ENCODE results near the gene SIDT2.
"Not testable (repeated sequence)": the region's sequence is repeated elsewhere in the genome, so short reads cannot be mapped to it uniquely, and the experiment has no call there.

Gene SIDT2

DNA sequence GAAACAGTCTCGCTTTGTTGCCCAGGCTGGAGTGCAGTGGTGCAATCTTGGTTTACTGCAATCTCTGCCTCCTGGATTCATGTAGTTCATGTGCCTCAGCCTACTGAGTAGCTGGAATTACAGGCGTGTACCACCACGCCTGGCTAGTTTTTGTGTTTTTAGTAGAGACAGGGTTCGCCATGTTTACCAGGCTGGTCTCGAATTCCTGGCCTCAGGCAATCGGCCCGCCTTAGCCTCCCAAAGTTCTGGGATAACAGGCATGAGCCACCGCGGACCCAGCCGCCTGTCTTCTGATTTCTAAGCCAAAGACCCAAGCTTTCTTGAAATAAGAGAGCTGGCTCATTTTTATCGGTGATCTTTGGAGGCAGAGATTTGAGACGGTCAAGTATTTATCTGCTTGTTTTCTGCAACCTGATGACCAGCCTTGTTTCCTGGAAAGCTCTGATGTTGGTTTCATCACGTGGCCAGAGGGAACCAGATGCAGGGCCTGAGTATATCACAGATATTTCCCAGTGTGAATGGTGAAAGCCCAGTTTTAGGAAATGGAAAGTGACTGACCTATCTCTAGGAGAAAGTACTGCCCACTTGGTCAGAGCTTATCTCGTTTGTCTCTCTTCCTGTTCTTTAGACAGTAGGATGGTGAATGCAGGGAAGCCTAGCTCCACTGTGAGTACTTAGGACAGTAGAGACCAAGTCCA lies 5.7 kb upstream of the SIDT2 start:
- DNase-seq (ENCODE audit: low spot score), result no peak

GRCh38 chr11:117175104-117175503 lies 3.4 kb upstream of the SIDT2 start:
- DNase-seq (ENCODE audit: low spot score), result peak; percentile 11

GRCh38 chr11:117175781-117176180 lies 2.8 kb upstream of the SIDT2 start:
- no peak for DNase-seq (ENCODE audit: low spot score)

DNA sequence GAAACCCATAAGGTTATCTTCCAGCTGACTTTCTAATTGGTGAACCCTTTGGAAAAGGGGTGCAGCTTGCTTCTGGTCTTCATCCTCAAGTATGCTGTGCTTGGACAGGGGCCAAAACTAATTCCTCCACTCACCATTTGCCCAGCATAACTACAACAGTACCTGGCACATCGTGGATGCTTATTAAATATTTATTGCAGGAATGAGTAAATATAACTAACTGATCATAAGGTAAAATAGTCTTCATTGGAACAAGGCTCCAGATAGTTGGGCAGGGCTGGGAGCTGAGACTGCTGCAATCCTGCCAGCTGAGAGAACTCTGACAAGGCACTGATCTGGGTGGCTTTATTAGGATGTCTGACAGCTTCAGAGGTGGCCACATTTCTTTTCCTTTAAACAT lies 2.4 kb upstream of the SIDT2 start:
- DNase-seq (ENCODE audit: low spot score), result no peak

DNA sequence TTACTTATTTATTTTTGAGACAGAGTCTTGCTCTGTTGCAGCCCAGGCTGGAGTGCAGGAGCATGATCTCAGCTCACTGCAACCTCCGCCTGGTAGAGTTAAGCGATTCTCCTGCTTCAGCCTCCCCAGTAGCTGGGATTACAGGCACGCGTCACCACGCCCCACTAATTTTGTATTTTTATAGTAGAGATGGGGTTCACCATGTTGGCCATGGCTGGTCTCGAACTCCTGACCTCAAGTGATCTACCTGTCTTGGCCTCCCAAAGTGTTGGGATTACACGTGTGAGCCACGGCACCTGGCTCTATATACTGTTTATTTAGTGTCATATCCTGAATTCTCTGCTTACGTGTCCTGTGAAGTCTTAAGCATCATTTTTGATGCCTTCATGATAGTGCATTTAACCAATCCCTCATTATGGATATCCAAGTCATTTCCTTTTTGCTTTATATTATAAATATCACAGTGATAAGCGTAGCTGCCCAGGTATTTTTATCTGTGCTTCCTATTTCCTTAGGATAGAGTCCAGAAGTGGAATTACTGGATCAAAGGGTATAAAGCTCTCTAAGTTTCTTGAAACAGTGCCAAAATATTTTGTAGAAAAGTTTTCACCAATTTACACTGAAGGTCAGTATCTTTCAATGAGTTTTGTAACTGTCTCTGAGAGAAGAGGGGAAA lies 871 bp upstream of the SIDT2 start:
- DNase-seq (ENCODE audit: low spot score), result no peak

DNA sequence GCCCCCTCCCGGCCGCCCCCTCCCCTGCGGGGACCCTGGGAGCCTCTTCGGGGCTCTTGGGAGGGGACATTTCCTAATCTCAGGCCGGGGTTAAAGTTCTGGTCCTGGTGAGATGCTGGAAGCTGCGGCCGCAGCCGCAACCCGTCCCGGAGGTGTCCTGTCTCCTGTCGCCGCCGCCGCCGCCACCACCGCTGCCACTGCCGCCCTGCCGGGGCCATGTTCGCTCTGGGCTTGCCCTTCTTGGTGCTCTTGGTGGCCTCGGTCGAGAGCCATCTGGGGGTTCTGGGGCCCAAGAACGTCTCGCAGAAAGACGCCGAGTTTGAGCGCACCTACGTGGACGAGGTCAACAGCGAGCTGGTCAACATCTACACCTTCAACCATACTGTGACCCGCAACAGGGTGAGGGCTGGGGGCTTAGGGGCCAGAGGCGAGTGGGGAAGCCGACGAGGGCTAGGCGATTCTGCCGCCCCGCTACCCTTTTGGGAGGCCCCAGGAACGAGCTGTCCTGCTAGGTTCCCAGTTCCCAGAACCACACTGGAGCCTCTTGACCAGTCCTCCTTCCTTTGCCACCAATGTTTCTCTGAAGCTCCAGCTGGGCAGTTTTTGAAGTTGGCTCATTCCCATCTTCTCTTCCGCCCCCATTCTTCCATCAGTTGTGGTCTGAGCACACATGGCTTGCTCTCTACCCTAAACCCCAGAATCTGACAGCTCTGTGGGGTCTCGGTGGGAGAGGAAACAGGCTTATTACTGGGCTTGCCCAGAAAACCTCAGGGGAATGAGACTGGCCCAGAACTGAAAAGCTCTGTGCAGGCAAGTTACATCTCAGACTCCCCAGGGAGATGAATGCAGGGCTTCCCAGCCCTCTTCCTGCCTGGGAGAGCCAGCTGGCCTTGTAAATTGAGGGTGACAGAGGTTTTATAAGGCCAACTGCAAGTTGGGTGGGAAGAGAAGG lies 781 bp downstream of the SIDT2 start:
- DNase-seq (ENCODE audit: low spot score), result peak; percentile 71

DNA sequence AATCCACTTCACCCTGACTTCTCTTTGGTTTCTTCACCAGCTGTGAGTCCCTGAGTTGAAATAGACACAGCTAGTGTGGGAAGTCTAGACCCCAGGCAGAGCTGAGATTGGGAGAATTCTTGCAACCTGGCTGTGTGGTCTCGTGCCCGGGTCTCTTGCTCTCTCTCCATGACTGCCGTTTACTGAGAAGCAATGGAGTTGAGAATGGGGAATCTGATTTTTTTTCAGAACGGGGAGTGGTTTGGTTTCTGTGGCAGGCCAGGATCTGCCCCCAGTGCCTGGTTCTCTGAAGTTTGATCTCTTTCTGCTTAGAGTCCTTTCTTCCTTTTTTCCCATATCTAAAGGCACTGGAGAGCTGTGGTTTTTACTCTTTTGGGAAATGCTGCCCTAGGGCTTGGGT lies 1.5 kb downstream of the SIDT2 start:
- no peak for DNase-seq (ENCODE audit: low spot score)

- peak; percentile 78 for DNase-seq (ENCODE audit: low spot score)
These were observed 2.4 kb downstream of the SIDT2 start for GRCh38 chr11:117180661-117181585.

DNA sequence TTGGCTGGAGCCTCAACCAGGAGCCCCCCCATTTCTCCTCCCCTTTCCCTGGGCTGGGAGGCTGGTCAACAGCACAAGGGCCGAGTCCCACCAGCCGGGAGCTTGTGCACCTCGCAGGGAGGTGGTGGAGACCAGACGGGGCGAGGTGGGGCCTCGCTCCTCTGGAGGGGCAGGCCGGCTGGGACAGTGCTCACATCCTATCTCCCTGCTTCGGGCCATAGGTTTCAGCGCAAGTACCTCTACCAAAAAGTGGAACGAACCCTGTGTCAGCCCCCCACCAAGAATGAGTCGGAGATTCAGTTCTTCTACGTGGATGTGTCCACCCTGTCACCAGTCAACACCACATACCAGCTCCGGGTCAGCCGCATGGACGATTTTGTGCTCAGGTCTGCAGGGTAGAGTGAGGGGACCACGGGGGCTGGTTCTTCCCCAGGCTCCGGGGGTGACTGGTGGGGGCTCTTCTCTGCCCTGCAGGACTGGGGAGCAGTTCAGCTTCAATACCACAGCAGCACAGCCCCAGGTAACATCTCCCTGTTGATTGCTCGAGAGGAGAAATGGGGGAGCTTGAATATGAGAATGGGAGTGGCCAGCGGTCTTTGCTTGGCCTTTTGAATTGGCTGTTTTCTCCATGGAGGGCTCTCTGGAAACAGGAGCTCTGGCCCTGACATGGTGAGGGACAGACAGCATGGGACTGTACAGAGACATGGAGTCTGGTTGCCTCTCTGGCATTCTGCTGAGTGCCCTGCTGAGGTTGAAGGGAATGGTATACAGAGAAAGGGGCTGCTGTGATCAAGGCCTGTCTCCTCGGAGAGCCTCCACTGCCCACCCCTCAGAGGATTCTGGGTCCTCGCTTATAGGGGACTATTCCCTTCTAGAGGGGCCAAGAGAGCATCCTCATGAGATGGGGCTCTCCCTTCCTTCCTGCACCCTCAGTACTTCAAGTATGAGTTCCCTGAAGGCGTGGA lies 3.3 kb downstream of the SIDT2 start:
- DNase-seq (ENCODE audit: low spot score), result no peak

GRCh38 chr11:117182551-117182935 lies 4.0 kb downstream of the SIDT2 start:
- DNase-seq (ENCODE audit: low spot score), result no peak

DNA sequence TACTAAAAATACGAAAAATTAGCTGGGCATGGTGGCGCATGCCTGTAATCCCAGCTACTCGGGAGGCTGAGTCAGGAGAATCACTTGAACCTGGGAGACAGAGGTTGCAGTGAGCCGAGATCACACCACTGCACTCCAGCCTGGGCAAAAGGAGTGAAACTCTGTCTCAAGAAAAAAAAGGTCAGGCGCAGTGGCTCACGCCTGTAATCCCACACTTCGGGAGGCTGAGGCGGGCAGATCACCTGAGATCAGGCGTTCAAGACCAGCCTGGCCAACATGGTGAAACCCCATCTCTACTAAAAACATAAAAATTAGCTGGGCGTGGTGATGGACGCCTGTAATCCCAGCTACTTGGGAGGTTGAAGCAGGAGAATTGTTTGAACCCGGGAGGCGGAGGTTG lies 4.6 kb downstream of the SIDT2 start:
- not testable (repeated sequence) for DNase-seq (ENCODE audit: low spot score)

- no peak for DNase-seq (ENCODE audit: low spot score)
These were observed 5.3 kb downstream of the SIDT2 start for GRCh38 chr11:117183724-117184349.

DNA sequence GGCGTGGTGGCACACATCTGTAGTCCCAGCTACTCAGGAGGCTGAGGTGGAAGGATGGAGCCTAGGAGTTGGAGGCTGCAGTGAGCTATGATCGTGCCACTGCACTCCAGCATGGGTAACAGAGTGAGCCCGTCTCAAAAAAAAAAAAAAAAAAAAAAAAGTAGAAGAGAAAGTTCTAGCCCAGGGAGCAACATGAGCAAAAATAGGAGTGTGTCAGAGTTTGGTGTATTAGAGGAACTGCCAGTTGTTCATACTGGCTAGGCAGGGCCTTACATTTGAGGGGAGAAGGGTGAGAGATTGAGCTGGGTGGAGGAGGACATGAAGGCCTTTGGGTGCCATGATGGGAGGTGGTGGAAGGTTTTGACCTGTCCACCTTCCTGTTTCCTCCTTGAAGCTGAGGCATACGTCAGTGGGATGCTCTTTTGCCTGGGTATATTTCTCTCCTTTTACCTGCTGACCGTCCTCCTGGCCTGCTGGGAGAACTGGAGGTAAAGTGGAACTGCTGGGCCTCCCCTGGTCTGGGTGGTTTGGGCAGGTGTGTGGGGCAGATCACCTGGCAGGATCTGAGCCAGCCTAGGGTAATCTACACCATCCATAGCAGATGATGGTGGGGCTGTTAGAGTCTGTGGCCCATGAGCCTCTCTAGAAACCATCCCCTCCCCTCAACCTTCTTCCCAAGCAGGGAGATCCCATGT lies 7.3 kb downstream of the SIDT2 start:
- DNase-seq (ENCODE audit: low spot score), result no peak

DNA sequence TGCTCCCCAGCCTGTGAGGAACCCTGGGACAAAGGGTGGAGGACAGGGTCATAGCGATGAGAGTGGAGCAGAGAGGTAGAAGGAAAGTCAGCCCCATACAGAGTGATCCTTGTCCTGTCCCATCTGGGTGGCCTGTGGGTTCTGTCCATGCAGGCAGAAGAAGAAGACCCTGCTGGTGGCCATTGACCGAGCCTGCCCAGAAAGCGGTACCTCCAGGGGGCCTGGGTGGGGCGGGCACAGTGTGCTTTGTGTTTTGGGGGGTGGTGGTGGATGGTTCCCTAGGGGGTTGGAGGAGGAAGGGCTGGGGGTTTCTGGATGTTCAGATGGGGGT lies 7.9 kb downstream of the SIDT2 start:
- DNase-seq (ENCODE audit: low spot score), result no peak

GRCh38 chr11:117187007-117187406 lies 8.5 kb downstream of the SIDT2 start:
- DNase-seq (ENCODE audit: low spot score), result peak; percentile 9

DNA sequence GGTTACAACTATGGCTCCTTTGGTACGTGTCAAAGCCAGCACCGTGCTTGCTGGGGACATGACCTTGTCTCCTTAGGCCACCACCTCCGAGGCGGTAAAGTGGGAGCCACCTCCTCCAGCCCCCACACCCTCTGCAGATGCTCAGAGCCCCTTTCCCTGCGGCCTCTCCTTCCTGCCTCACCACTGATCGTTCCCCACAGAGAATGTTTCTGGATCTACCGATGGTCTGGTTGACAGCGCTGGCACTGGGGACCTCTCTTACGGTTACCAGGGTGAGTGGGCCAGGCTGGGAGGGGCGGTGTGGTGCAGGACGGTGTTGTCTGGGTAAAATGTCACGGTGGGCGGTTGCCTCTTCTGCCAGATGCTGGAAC lies 8.9 kb downstream of the SIDT2 start:
- peak; percentile 13 for DNase-seq (ENCODE audit: low spot score)

GRCh38 chr11:117187799-117188481 lies 9.4 kb downstream of the SIDT2 start:
- DNase-seq (ENCODE audit: low spot score), result peak; percentile 18

DNA sequence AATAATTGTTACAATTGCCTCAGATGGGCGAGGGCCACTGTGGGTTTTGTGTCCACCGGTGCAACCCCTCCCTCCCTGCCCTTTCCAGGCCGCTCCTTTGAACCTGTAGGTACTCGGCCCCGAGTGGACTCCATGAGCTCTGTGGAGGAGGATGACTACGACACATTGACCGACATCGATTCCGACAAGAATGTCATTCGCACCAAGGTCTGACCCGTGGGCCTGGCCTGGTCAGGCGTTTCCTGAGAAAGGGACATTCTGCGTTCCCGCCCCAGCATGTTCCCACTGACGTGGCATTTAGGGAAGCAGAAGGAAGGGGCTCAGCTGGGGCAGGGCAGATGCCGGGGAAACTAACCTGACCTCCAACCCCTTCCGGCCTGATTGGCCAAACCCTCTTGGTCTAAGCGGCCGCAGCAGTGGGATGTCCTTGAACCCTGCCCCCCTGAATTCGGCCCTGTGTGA lies 10.1 kb downstream of the SIDT2 start:
- no peak for DNase-seq (ENCODE audit: low spot score)

All from D341Med (cell line).